K562 (cell line): ENCODE measurements around the gene MRPL4. TPM values are rescaled to one million over a fixed set of nuclear protein-coding genes. Genes with fewer than 3 reads are reported as not detected.

Experiments
- ATAC-seq: fragments of 200-7000 bp; cut with Tn5 transposase; 3 replicates; pipeline ENCODE4 v1.9.1; 2020; ENCODE audit warnings: moderate library complexity
- BruUV-seq: library from RNA; stranded (reverse); fragments of 400-500 nt; replicated peaks from 2 replicates; lab custom pipeline; 2021; lab: Mats Ljungman, UMichigan
- CTCF ChIA-PET: fragments of 300-600 bp; formaldehyde crosslinking; extraction: SDS; loops from one replicate; lab custom pipeline; 2021; ENCODE audit warnings: low intra/inter-chr PET ratio; lab: Yijun Ruan, JAX
- POLR2A ChIA-PET: fragments of 300-600, 350-650 bp; sonication (Branson Sonifier 250); formaldehyde crosslinking; extraction: SDS; loops from one replicate; lab custom pipeline; 2021; ENCODE audit warnings: antibody characterized with exemption, inconsistent platforms; lab: Yijun Ruan, JAX
- DNase-seq, 4 experiments: peaks; one replicate each; pipeline versions ENCODE4 v3.0.0 to v3.0.0-alpha.2; 2011 to 2018; ENCODE audit warnings: low spot score in 3 of 4, mixed read lengths in 3 of 4; ENCODE audit errors: extremely low read depth in 1 of 4
- FAIRE-seq: peaks from 2 replicates; lab custom pipeline; 2011; peaks lifted over from hg19 to GRCh38; lab: Jason Lieb, UNC
- H2AFZ ChIP-seq: 2 replicates; pipeline ENCODE4 v1.6.0; 2011; ENCODE audit warnings: low read depth, low read length, control low read depth, inconsistent platforms
- H3K27ac ChIP-seq: fragments of 200-600 bp; 3 replicates; pipeline ENCODE4 v1.8.0; 2011; ENCODE audit warnings: low read depth, mild to moderate bottlenecking, control low read depth, inconsistent platforms, low read length, moderate library complexity, mixed read lengths; ENCODE audit errors: extremely low read depth
- H3K27me3 ChIP-seq, 2 experiments: fragments of 300-600 bp in 1 of 2; 2 replicates in 1 of 2; 3 replicates in 1 of 2; pipeline versions ENCODE4 v1.6.0 to v1.8.0; 2011; ENCODE audit warnings: inconsistent platforms in 2 of 2, low read length in 2 of 2, mild to moderate bottlenecking in 1 of 2, mixed read lengths in 1 of 2, moderate library complexity in 1 of 2; ENCODE audit not compliant: control insufficient read depth in 2 of 2, insufficient read depth in 2 of 2
- H3K36me3 ChIP-seq: fragments of 300-600 bp; 3 replicates; pipeline ENCODE4 v1.8.0; 2011; ENCODE audit warnings: mild to moderate bottlenecking, low read length, inconsistent platforms; ENCODE audit not compliant: control insufficient read depth, insufficient read depth
- H3K4me1 ChIP-seq, 2 experiments: fragments of 200-600 bp in 1 of 2; replicated peaks in 1 of 2; 2 replicates in 1 of 2; 3 replicates in 1 of 2; pipeline versions ENCODE4 v1.5.1 to v1.8.0; 2011; ENCODE audit warnings: inconsistent platforms in 2 of 2, low read length in 2 of 2, mild to moderate bottlenecking in 1 of 2, mixed read lengths in 1 of 2, moderate library complexity in 1 of 2; ENCODE audit not compliant: control insufficient read depth in 2 of 2, insufficient read depth in 2 of 2
- H3K4me2 ChIP-seq: 2 replicates; pipeline ENCODE4 v1.6.1; 2011; ENCODE audit warnings: low read length, control low read depth, inconsistent platforms, mixed read lengths; ENCODE audit not compliant: insufficient read depth
- H3K4me3 ChIP-seq: fragments of 200-600 bp; sonication (generic), shearing (Covaris generic); 2 replicates; pipeline ENCODE4 v1.5.1; 2016; ENCODE audit warnings: control low read depth, inconsistent platforms
- H3K79me2 ChIP-seq: fragments of 200-600 bp; 3 replicates; pipeline ENCODE4 v1.8.0; 2011; ENCODE audit warnings: low read length, inconsistent platforms; ENCODE audit not compliant: control insufficient read depth, insufficient read depth
- H3K9ac ChIP-seq, 2 experiments: 2 replicates each; pipeline versions ENCODE4 v1.6.0 to v1.6.1; 2011; ENCODE audit warnings: low read depth in 2 of 2, low read length in 2 of 2, control low read depth in 1 of 2, inconsistent platforms in 1 of 2, mild to moderate bottlenecking in 1 of 2, mixed read lengths in 1 of 2; ENCODE audit not compliant: insufficient read depth in 1 of 2
- H3K9me1 ChIP-seq: one replicate; pipeline ENCODE4 v1.6.0; 2011; ENCODE audit warnings: inconsistent platforms, mild to moderate bottlenecking, low read length, moderate library complexity; ENCODE audit not compliant: control insufficient read depth, insufficient read depth
- H3K9me3 ChIP-seq: replicated peaks from 2 replicates; pipeline ENCODE4 v1.5.1; 2011; ENCODE audit warnings: low read depth, low read length, inconsistent platforms; ENCODE audit not compliant: control insufficient read depth, insufficient read depth
- H4K20me1 ChIP-seq: replicated peaks from 2 replicates; pipeline ENCODE4 v1.6.1; 2011; ENCODE audit warnings: low read length, inconsistent platforms, mixed read lengths; ENCODE audit not compliant: control insufficient read depth, insufficient read depth
- CBFA2T2 ChIP-seq: fragments of 450-650 bp; conservative IDR thresholded peaks from 2 replicates; pipeline ENCODE4 v1.6.1; 2017; ENCODE audit warnings: mild to moderate bottlenecking
- CXXC5 ChIP-seq: fragments of 250-450 bp; sonication (Bioruptor Pico); IDR thresholded peaks from 2 replicates; pipeline ENCODE4 v1.8.0; 2022; ENCODE audit warnings: inconsistent platforms, mild to moderate bottlenecking, moderate library complexity
- ERF ChIP-seq: fragments of 450-650 bp; formaldehyde crosslinking; IDR thresholded peaks from 2 replicates; pipeline ENCODE4 v1.4.0; 2020; ENCODE audit warnings: mild to moderate bottlenecking, mixed read lengths
- ILF3 ChIP-seq: fragments of 450-650 bp; IDR thresholded peaks from 2 replicates; pipeline ENCODE4 v1.6.1; 2018; ENCODE audit warnings: antibody characterized with exemption, mild to moderate bottlenecking, moderate library complexity, borderline replicate concordance
- MEIS2 ChIP-seq: fragments of 450-650 bp; IDR thresholded peaks from 2 replicates; pipeline ENCODE4 v1.6.1; 2014; ENCODE audit warnings: mild to moderate bottlenecking; ENCODE audit not compliant: partially characterized antibody
- MYBL2 ChIP-seq, 2 experiments: fragments of 450-650 bp in 1 of 2; sonication (generic) in 1 of 2; formaldehyde crosslinking in 1 of 2; IDR thresholded peaks; 2 replicates each; pipeline versions ENCODE4 v1.6.1 to v1.8.1; 2017 to 2022; ENCODE audit warnings: borderline replicate concordance in 1 of 2, inconsistent platforms in 1 of 2, low read depth in 1 of 2, mild to moderate bottlenecking in 1 of 2, missing genetic modification reagents in 1 of 2, moderate library complexity in 1 of 2
- PHB ChIP-seq: fragments of 250-450 bp; sonication (Bioruptor Pico); IDR thresholded peaks from 2 replicates; pipeline ENCODE4 v1.5.0; 2021
- PHF8 ChIP-seq: fragments of 200-600 bp; sonication (generic); IDR thresholded peaks from 2 replicates; pipeline ENCODE4 v1.6.1; 2012; ENCODE audit warnings: mixed run types, mild to moderate bottlenecking, inconsistent platforms, low read length, moderate library complexity, borderline replicate concordance
- PHTF2 ChIP-seq: fragments of 250-450 bp; sonication (Bioruptor Pico); IDR thresholded peaks from 2 replicates; pipeline ENCODE4 v1.5.0; 2021; ENCODE audit warnings: mild to moderate bottlenecking
- PKNOX1 ChIP-seq: fragments of 450-650 bp; IDR thresholded peaks from 2 replicates; pipeline ENCODE4 v1.6.1; 2016
- RAD51 ChIP-seq: fragments of 450-650 bp; IDR thresholded peaks from 2 replicates; pipeline ENCODE4 v1.7.1; 2016; ENCODE audit warnings: low read depth, mild to moderate bottlenecking, borderline replicate concordance
- SMAD4 ChIP-seq: fragments of 250-450 bp; sonication (Bioruptor Pico); conservative IDR thresholded peaks from 2 replicates; pipeline ENCODE4 v1.8.0; 2021; ENCODE audit warnings: inconsistent platforms, mild to moderate bottlenecking, moderate library complexity
- SPI1 ChIP-seq: IDR thresholded peaks from 2 replicates; pipeline ENCODE4 v1.6.1; 2011; ENCODE audit warnings: low read depth, low read length, control low read depth, borderline replicate concordance
- TFE3 ChIP-seq: fragments of 450-650 bp; formaldehyde crosslinking; IDR thresholded peaks from 2 replicates; pipeline ENCODE4 v1.4.0; 2020; ENCODE audit warnings: mild to moderate bottlenecking, mixed read lengths
- TOE1 ChIP-seq, 2 experiments: fragments of 450-650 bp in 1 of 2; sonication (generic) in 1 of 2; formaldehyde crosslinking in 1 of 2; IDR thresholded peaks; 2 replicates each; pipeline versions ENCODE4 v1.7.1 to v1.8.0; 2016 to 2022; ENCODE audit warnings: borderline replicate concordance in 2 of 2, mild to moderate bottlenecking in 2 of 2, antibody characterized with exemption in 1 of 2, inconsistent platforms in 1 of 2, low read depth in 1 of 2, missing genetic modification reagents in 1 of 2, moderate library complexity in 1 of 2
- USF1 ChIP-seq: sonication (generic); formaldehyde crosslinking; IDR thresholded peaks from 2 replicates; pipeline ENCODE4 v1.9.0; 2022; ENCODE audit warnings: mild to moderate bottlenecking, missing genetic modification reagents
- USF2 ChIP-seq: sonication (generic); formaldehyde crosslinking; IDR thresholded peaks from 2 replicates; pipeline ENCODE4 v1.5.0; 2020; ENCODE audit warnings: missing genetic modification reagents
- ZNF217 ChIP-seq: sonication (generic); formaldehyde crosslinking; IDR thresholded peaks from 2 replicates; pipeline ENCODE4 v1.8.0; 2022; ENCODE audit warnings: mild to moderate bottlenecking, missing genetic modification reagents
- whole genome bisulfite sequencing: fragments of 100-300 bp; shearing (Covaris generic); methylation state at CpG from one replicate; pipeline ENCODE4 v1.1.6; 2016; ENCODE audit warnings: low coverage, mixed read lengths; ENCODE audit not compliant: insufficient coverage; ENCODE audit errors: missing lambda C conversion rate; 5-methylcytosine and 5-hydroxymethylcytosine counted together
- in situ Hi-C: fragments of 300-500 bp; cut with MboI; formaldehyde crosslinking; loops from 4 replicates; pipeline ENCODE4 v1.15.0; 2018; ENCODE audit warnings: inconsistent platforms, mixed read lengths
- intact Hi-C: fragments of 100-400 bp; cut with micrococcal nuclease; formaldehyde crosslinking; loops from 2 replicates; pipeline ENCODE4 v1.14.2; 2022
- polyA plus RNA-seq, 8 experiments: library from polyadenylated mRNA; depleted of rRNA in 4 of 8; stranded (reverse) in 5 of 8; unstranded in 3 of 8; fragments of >200 nt; fragmentation: Nextera tagmentation in 2 of 8; fragmentation: Illumina TruSeq in 1 of 8; extraction: Ambion mirVana in 2 of 8; extraction: Trizol in 1 of 8; gene quantifications; 2 replicates each; pipeline versions ENCODE4 v1.2.1 to v1.2.3, GENCODE V29; 2011 to 2014; ENCODE audit warnings: inconsistent platforms in 1 of 8, missing spikeins in 1 of 8
- total RNA-seq, 7 experiments: library from RNA; depleted of rRNA in 6 of 7; stranded (reverse); fragments of >200 nt in 6 of 7; fragmentation: Illumina TruSeq in 2 of 7; extraction: Trizol in 2 of 7; gene quantifications; 2 replicates each; pipeline versions ENCODE4 v1.2.1 to v1.2.3, GENCODE V29; 2011 to 2021; ENCODE audit warnings: low replicate concordance in 1 of 7

MRPL4 gene
- total and polyA plus RNA-seq, 9 of the 15 experiments (the other 6 are each of a cell fraction or from before 2014, with no cell fraction given), result 1.4 to 239 (median 64.9) TPM

- H3K4me1 ChIP-seq, result peaks cover 30 to 68% of the 10 kb centered on the region in 2 experiments; a peak in 4 of 5 replicates
- no TSS peak for BruUV-seq
- H3K9me1 ChIP-seq, result peaks cover 6% of the 10 kb centered on the region
- no peaks in the 10 kb centered on the region for H3K27me3 ChIP-seq
- peaks cover 54% of the 10 kb centered on the region for H3K36me3 ChIP-seq
- DNase-seq (peak in 1 of 4 experiments; percentile 45), FAIRE-seq (no peak), ATAC-seq (no peak)
- H3K4me2 ChIP-seq, result no peak overlapping the region
- H3K4me3 ChIP-seq, result no peak overlapping the region
- no peaks in the 10 kb centered on the region for H3K9me3 ChIP-seq
- H2AFZ ChIP-seq, result no peak overlapping the region
- in situ Hi-C loops (no loop called here), intact Hi-C loops (no loop called here)
- H4K20me1 ChIP-seq, result no peaks in the 10 kb centered on the region
- 71% methylated on average over 4 of the region's 4 CpGs for WGBS
- ChIA-PET POLR2A (interaction anchor here (0.5 to 6.2 kb wide), 4 partner anchors 14 to 20 kb away, joined by 3 to 74 read pairs (median 4); partner anchors contain the start of gene ICAM1), CTCF (no interaction called here)
- H3K9ac ChIP-seq, result peak overlapping the region in 1 of 2 experiments; percentile 41; a peak in 3 of 4 replicates
- peaks cover 44% of the 10 kb centered on the region for H3K79me2 ChIP-seq
- H3K27ac ChIP-seq, result peak overlapping the region; percentile 96; the same call in 2 of the 3 replicates
- TF ChIP-seq PKNOX1, result peak; percentile 83
- TF ChIP-seq CXXC5, result peak; percentile 41
- 0 out of 2 replicates have a peak, but pooled peaks have one; percentile 41 for TF ChIP-seq SMAD4
- TF ChIP-seq SPI1, result peak; percentile 44; the same call in 1 of the 2 replicates
- 0 out of 2 replicates have a peak, but pooled peaks have one; percentile 20 for TF ChIP-seq ILF3
- TF ChIP-seq PHTF2 (CRISPR knock-in tag), result no peak
- TF ChIP-seq ERF (CRISPR knock-in tag), result no peak
- 0 out of 2 replicates have a peak, but pooled peaks have one; percentile 37 for TF ChIP-seq USF2 (CRISPR knock-in tag)
- no peak for TF ChIP-seq PHB (CRISPR knock-in tag)
- no peak for TF ChIP-seq MYBL2 (IDR thresholded peaks at IDR 0.05; ENCODE audit: low read depth)
- no peak for TF ChIP-seq MYBL2 (CRISPR knock-in tag; IDR thresholded peaks at IDR 0.05; ENCODE audit: borderline replicate concordance)
- TF ChIP-seq RAD51, result peak; percentile 56; the same call in 1 of the 2 replicates
- no peak for TF ChIP-seq ZNF217 (CRISPR knock-in tag)
- peak; percentile 66 for TF ChIP-seq USF1 (CRISPR knock-in tag)
- TF ChIP-seq PHF8, result no peak
- peak; percentile 93 for TF ChIP-seq TFE3 (CRISPR knock-in tag)
- TF ChIP-seq MEIS2, result peak; percentile 95
- 0 out of 2 replicates have a peak, but pooled peaks have one; percentile 7 for TF ChIP-seq CBFA2T2
- peak; percentile 85 for TF ChIP-seq TOE1 (IDR thresholded peaks at IDR 0.05; ENCODE audit: borderline replicate concordance)
- no peak for TF ChIP-seq TOE1 (CRISPR knock-in tag; IDR thresholded peaks at IDR 0.05; ENCODE audit: borderline replicate concordance, low read depth)
Observed at GRCh38 chr19:10285393-10285792, 33.4 kb downstream of the MRPL4 start.
